WTC11 (cell line): ENCODE data around the gene LFNG. TPM values are rescaled to one million over a fixed set of nuclear protein-coding genes. Genes with fewer than 3 reads are reported as not detected.

Experiments used
- ATAC-seq: fragments of 200-7000 bp; cut with Tn5 transposase; 2 replicates; pipeline ENCODE4 v1.10.0; 2021; ENCODE audit warnings: mild to moderate bottlenecking, moderate library complexity
- CTCF ChIA-PET: fragments of 300-600 bp; sonication (Branson Sonifier 250); formaldehyde crosslinking; loops from one replicate; lab custom pipeline; 2021; ENCODE audit warnings: antibody characterized with exemption; lab: Charles Lee
- POLR2A ChIA-PET: fragments of 350-600 bp; sonication (Branson Sonifier 250); formaldehyde crosslinking; loops from one replicate; lab custom pipeline; 2021; ENCODE audit warnings: antibody characterized with exemption; lab: Charles Lee
- DNase-seq: peaks from one replicate; pipeline ENCODE4 v3.0.0; 2021; ENCODE audit warnings: low spot score
- H3K27ac Mint-ChIP-seq: 2 replicates; pipeline ENCODE4 v1.8.0; 2021; ENCODE audit warnings: mixed read lengths
- H3K27me3 Mint-ChIP-seq: 2 replicates; pipeline ENCODE4 v1.8.0; 2021; ENCODE audit warnings: low read depth, mild to moderate bottlenecking, moderate library complexity, mixed read lengths
- H3K36me3 Mint-ChIP-seq: 2 replicates; pipeline ENCODE4 v1.8.0; 2021; ENCODE audit warnings: mixed read lengths
- H3K4me1 Mint-ChIP-seq: 2 replicates; pipeline ENCODE4 v1.8.0; 2022; ENCODE audit warnings: mixed read lengths
- H3K4me3 Mint-ChIP-seq: 2 replicates; pipeline ENCODE4 v1.8.0; 2021; ENCODE audit warnings: mild to moderate bottlenecking, moderate library complexity, mixed read lengths
- H3K9me3 Mint-ChIP-seq: 2 replicates; pipeline ENCODE4 v1.8.0; 2021; ENCODE audit warnings: mixed read lengths
- CTCF ChIP-seq: fragments of 200-600 bp; IDR thresholded peaks from 2 replicates; pipeline ENCODE4 v1.8.0; 2022; ENCODE audit warnings: antibody characterized with exemption
- EMX1 ChIP-seq: fragments of 250-450 bp; sonication (Bioruptor Pico); IDR thresholded peaks from 2 replicates; pipeline ENCODE4 v1.8.0; 2021; ENCODE audit warnings: mild to moderate bottlenecking
- HMGXB4 ChIP-seq: sonication (generic); formaldehyde crosslinking; IDR thresholded peaks from 2 replicates; pipeline ENCODE4 v1.8.1; 2023; ENCODE audit warnings: mild to moderate bottlenecking, moderate library complexity, missing genetic modification reagents
- MLX ChIP-seq: sonication (generic); formaldehyde crosslinking; IDR thresholded peaks from 2 replicates; pipeline ENCODE4 v1.8.1; 2023; ENCODE audit warnings: mild to moderate bottlenecking, missing genetic modification reagents, moderate library complexity
- PRDM15 ChIP-seq: sonication (generic); formaldehyde crosslinking; IDR thresholded peaks from 2 replicates; pipeline ENCODE4 v1.8.0; 2022; ENCODE audit warnings: missing genetic modification reagents
- RELA ChIP-seq: sonication (generic); formaldehyde crosslinking; IDR thresholded peaks from 2 replicates; pipeline ENCODE4 v1.8.1; 2022; ENCODE audit warnings: missing genetic modification reagents, mild to moderate bottlenecking, borderline replicate concordance
- TP53 ChIP-seq: sonication (generic); formaldehyde crosslinking; IDR thresholded peaks from 2 replicates; pipeline ENCODE4 v1.8.1; 2023; ENCODE audit warnings: mild to moderate bottlenecking, missing genetic modification reagents
- ZMAT4 ChIP-seq: fragments of 250-450 bp; sonication (Bioruptor Pico); IDR thresholded peaks from 2 replicates; pipeline ENCODE4 v1.9.0; 2021; ENCODE audit warnings: mild to moderate bottlenecking
- ZNF121 ChIP-seq: sonication (generic); formaldehyde crosslinking; IDR thresholded peaks from 2 replicates; pipeline ENCODE4 v1.8.0; 2023; ENCODE audit warnings: missing genetic modification reagents
- ZNF219 ChIP-seq: sonication (generic); formaldehyde crosslinking; IDR thresholded peaks from 2 replicates; pipeline ENCODE4 v1.8.0; 2023; ENCODE audit warnings: missing genetic modification reagents, mild to moderate bottlenecking, borderline replicate concordance
- ZNF423 ChIP-seq: fragments of 250-450 bp; sonication (Bioruptor Pico); IDR thresholded peaks from 2 replicates; pipeline ENCODE4 v2.1.2; 2022; ENCODE audit warnings: mild to moderate bottlenecking, moderate library complexity
- ZNF532 ChIP-seq: fragments of 250-450 bp; sonication (Bioruptor Pico); IDR thresholded peaks from 2 replicates; pipeline ENCODE4 v1.9.0; 2021; ENCODE audit warnings: mild to moderate bottlenecking, borderline replicate concordance
- total RNA-seq: library from RNA; stranded (reverse); gene quantifications from 3 replicates; pipeline ENCODE4 v1.2.3, GENCODE V29; 2021

Gene LFNG
- total RNA-seq, 1 experiment from 2014 or later, result 29.4 TPM

GRCh38 chr7:2526659-2527504, 7.3 kb downstream of the LFNG start:
- TF ChIP-seq HMGXB4 (CRISPR knock-in tag) (0 out of 2 replicates have a peak, but pooled peaks have one; percentile 12), ZMAT4 (CRISPR knock-in tag) (no peak), RELA (CRISPR knock-in tag) (no peak), ZNF219 (CRISPR knock-in tag) (no peak)
- Mint-ChIP-seq H3K27me3 (peaks cover under 1% of the 10 kb centered on the region), H3K9me3 (no peaks in the 10 kb centered on the region), H3K4me1 (peaks cover 32% of the 10 kb centered on the region), H3K36me3 (peaks cover 5% of the 10 kb centered on the region; the same call in 1 of the 2 replicates), H3K4me3 (no peak overlapping the region), H3K27ac (no peak overlapping the region; the same call in 1 of the 2 replicates)
- POLR2A ChIA-PET, result no interaction called here
- ATAC-seq, result no peak
- CTCF ChIA-PET, result interaction anchor here (0.6 to 7.1 kb wide), 8 partner anchors 29 to 178 kb away, joined by 3 to 65 read pairs (median 4); no protein-coding TSS in a partner anchor
- no peak for DNase-seq

- CTCF ChIA-PET, result interaction anchor here (0.6 to 7.1 kb wide), 6 partner anchors 11 to 177 kb away, joined by 3 to 65 read pairs (median 4); no protein-coding TSS in a partner anchor
- H3K9me3 Mint-ChIP-seq, result no peaks in the 10 kb centered on the region
- no peak for DNase-seq
- peaks cover 5% of the 10 kb centered on the region; the same call in 1 of the 2 replicates for H3K36me3 Mint-ChIP-seq
- TF ChIP-seq ZNF532 (CRISPR knock-in tag) (no peak), ZNF423 (CRISPR knock-in tag) (peak; percentile 84)
- H3K4me3 Mint-ChIP-seq, result no peak overlapping the region
- no peak for ATAC-seq
- POLR2A ChIA-PET, result interaction anchor here (0.6 kb wide), 1 partner anchor 405 kb away, joined by 4 read pairs; no protein-coding TSS in a partner anchor
- H3K4me1 Mint-ChIP-seq, result peaks cover 25% of the 10 kb centered on the region
- H3K27ac Mint-ChIP-seq, result peak overlapping the region; percentile 95
- no peaks in the 10 kb centered on the region; the same call in 1 of the 2 replicates for H3K27me3 Mint-ChIP-seq
Measured at GRCh38 chr7:2527505-2528467, 8.2 kb downstream of the LFNG start.

- no peak for DNase-seq
- TF ChIP-seq EMX1, result no peak
- no peak for TF ChIP-seq ZNF121 (CRISPR knock-in tag)
- no peak for TF ChIP-seq TP53 (CRISPR knock-in tag)
- TF ChIP-seq CTCF, result no peak
- no peak for TF ChIP-seq PRDM15 (CRISPR knock-in tag)
- TF ChIP-seq MLX (CRISPR knock-in tag), result no peak
Measured at GRCh38 chr7:2528481-2529095, 9.0 kb downstream of the LFNG start.

More at GRCh38 chr7:2528481-2529095, 9.0 kb downstream of the LFNG start:
- no peak for ATAC-seq
- Mint-ChIP-seq H3K4me1 (peaks cover 19% of the 10 kb centered on the region), H3K36me3 (peaks cover 7% of the 10 kb centered on the region; the same call in 1 of the 2 replicates), H3K4me3 (no peak overlapping the region), H3K27ac (peak overlapping the region; percentile 95), H3K27me3 (no peaks in the 10 kb centered on the region), H3K9me3 (no peaks in the 10 kb centered on the region)
- POLR2A ChIA-PET, result no interaction called here
- CTCF ChIA-PET, result interaction anchor here (1.4 to 7.1 kb wide), 2 partner anchors 11 to 59 kb away, joined by 3 to 65 read pairs; no protein-coding TSS in a partner anchor
